Ishikawa (cell line): ENCODE results near the gene LSM12.

Source experiments
- CEBPB ChIP-seq: IDR thresholded peaks from 2 replicates; pipeline ENCODE4 v1.6.1; 2012
- EP300 ChIP-seq: IDR thresholded peaks from 2 replicates; pipeline ENCODE4 v1.6.1; 2012; ENCODE audit warnings: borderline replicate concordance
- NFIC ChIP-seq: IDR thresholded peaks from 2 replicates; pipeline ENCODE4 v1.6.1; 2012
- TAF1 ChIP-seq: IDR thresholded peaks from 2 replicates; pipeline ENCODE4 v1.6.1; 2012; ENCODE audit warnings: low read depth, mild to moderate bottlenecking
- YY1 ChIP-seq: IDR thresholded peaks from 2 replicates; pipeline ENCODE4 v1.6.1; 2012; ENCODE audit warnings: low read depth
- TF ChIP-seq, protein P1 (sequence below): IDR thresholded peaks from 2 replicates; pipeline ENCODE4 v1.6.1; 2012

DNA sequence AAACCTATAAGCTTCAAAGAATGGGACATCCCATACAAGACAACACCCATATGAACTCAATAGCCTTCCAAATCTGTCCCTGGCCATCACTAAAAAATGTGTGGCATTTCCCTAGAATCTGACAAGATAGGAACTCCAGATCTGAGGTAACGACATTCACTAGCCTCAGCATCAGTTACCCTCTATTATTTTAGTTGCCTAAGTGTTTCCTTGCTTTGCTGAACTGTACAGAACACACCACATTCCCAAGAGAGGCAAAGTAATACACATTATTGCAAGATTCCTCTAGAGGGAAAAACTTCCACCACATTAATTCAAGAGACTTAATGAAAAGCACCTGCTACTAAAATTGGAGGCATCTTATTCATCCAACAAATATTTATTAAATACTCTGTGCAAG lies 5.0 kb downstream of the LSM12 start:
- TF ChIP-seq TAF1: no peak
- no peak for TF ChIP-seq NFIC
- no peak for TF ChIP-seq CEBPB
- TF ChIP-seq EP300: no peak
- TF ChIP-seq YY1: no peak
- TF ChIP-seq, protein P1, sequence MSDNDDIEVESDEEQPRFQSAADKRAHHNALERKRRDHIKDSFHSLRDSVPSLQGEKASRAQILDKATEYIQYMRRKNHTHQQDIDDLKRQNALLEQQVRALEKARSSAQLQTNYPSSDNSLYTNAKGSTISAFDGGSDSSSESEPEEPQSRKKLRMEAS: no peak
